HG02610 (cell line): ENCODE data around the gene C1QTNF1.
A peak's percentile ranks its signal among the peaks of the same experiment; 100 is the strongest.

ENCODE experiments used
- ATAC-seq: cut with Tn5 transposase; IDR thresholded peaks from one replicate; pipeline ENCODE4 v1.9.1; 2021; ENCODE audit warnings: mild to moderate bottlenecking, moderate library complexity; ENCODE audit not compliant: unreplicated experiment

The C1QTNF1 gene

DNA sequence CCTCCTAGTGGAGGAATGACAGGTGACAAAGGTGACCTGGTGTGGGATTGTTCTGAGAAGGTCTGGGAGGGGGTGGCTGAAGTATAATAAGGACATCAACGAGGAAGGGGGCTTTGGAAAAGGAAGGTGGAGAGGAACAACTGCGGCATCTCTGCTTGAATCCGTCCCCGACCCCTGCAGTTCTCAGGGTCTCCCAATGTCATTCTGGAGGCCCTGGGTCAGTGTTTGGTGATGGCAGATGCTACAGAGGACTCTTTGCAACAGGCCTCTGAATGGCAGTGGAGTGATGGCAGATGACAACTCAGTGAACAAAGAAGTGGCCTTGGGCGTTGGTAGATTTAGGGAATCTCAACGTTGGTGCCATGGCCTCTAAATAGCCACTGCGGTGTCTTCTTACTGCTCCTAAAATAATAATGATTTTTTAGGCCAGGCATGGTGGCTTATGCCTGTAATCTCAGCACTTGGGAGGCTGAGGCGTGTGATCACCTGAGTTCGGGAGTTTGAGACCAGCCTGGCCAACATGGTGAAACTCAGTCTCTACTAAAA, 52.0 kb downstream of the C1QTNF1 start:
- ATAC-seq, result no peak

DNA sequence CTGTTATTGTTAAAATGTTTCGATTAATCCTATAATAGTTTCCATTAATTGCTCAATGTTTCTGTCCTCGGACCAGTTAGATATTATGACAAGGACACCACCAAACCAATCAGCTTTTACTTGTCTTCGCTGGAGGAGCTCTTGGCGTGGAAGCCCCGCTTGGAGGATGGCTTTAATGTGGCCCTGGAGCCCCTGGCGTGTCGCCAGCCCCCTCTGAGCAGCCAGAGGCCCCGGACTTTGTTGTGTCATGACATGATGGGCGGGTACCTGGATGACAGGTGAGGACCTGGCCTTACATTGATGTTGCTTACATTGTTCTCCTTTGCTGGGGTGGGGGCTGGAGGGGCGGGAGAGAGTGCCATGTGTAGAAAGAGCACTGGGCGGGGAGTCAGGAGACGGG, 53.6 kb downstream of the C1QTNF1 start:
- no peak for ATAC-seq

DNA sequence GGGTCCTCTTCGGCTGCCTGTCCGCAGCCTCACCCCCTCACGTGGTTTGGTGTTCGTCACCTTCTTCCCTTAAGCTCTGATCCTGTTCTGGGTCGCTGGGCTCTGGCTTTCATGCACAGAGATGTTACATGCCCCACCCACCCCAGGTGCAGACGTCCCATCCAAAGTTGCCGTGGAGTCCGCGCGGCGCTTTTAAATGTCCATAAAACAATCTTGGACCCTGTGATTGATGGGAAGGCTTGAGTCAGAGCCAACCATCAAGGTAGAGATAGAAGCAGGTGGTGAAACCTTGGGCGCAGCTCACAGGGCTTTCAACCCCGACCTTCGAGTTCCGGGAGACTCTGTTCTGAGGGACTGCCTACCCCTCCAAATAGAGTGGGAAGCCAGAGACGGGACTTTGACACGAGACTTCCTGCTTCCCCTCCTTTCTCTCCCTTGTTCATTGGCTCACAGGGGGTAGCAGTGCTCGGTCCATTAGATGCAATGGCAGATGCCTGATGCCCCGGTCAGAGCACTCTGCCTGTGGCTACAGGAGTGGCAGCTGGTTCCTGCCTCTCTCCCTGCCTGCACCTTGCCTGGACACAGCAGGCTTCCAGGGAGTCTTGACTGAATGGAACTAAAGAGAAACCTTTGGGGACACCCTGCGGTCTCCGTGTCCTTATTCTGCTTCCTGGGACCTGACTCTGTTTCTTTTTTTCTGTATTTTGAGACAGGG, 54.7 kb downstream of the C1QTNF1 start:
- no peak for ATAC-seq

DNA sequence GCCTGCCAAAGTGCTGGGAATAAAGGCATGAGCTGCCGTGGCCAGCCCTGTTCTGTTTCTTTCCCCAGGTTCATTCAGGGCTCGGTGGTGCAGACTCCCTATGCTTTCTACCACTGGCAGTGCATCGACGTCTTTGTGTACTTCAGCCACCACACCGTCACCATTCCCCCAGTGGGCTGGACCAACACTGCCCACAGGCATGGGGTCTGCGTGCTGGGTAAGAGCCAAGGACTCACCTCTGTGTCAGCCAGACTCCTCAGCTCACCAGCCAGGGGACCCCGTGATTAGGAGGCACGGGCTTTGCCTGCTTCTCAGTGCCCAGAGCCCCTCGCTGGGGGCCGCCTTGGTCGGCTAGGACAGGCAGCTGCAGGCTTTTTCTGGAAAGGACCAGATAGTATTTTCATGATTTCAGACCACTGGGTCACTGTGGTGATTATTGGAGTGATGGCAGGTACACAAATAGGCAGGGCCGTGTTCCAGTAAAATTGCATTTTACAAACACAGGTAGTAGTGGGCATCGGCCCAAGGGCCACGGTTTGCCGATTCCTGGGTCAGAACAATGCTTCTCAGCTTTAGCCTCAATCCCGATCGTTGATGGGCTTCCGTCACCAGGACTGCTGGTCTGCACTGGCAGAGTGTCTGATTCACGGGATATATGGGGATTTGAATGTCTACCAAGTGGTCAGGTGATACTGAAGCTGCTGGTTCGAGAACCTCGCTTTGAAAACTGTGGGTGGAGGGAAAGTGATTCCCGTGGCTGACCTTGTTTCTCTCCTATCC, 55.6 kb downstream of the C1QTNF1 start:
- no peak for ATAC-seq

DNA sequence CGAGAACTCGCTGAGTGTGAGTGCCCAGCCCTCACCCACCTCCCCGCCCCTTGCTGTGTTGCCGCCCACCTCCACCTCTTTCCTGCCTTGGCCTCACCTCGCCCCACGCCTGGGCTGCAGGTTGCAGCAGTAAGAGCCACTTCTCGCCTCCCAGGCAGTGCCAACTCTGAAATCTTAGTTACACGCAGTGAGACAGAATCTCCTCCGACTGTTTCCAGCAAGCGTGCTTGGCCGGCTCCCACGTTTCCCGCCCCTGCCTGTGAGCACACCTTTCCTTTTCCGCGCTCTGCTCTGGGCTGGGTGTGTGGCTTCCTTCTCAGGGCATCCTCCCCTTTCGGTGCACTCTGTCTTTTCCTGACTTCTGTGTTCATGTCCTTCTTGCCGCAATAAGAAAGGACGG, 56.4 kb downstream of the C1QTNF1 start:
- ATAC-seq, result no peak

DNA sequence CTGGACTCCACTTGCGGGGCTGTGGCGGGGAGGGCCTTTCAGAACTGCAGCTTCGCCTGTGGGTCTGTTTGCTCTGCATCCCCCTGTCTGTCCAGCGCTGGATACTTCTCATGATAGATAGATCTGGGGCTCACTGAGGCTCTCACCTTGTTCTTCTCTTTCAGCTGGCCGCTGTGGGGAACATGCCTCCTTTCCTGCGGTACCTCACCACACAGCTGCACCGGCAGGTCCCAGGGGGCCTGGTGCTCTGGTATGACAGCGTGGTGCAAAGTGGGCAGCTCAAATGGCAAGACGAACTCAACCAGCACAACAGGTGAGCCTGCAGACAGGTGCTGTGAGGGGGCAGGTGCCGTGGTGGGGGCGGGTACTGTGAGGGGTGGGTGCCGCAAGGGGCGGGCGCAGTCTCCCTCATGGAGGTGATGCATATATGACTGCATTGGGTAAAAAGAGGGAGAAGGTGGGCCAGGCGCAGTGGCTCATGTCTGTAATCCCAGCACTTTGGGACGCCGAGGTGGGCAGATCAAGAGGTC, 56.9 kb downstream of the C1QTNF1 start:
- no peak for ATAC-seq

DNA sequence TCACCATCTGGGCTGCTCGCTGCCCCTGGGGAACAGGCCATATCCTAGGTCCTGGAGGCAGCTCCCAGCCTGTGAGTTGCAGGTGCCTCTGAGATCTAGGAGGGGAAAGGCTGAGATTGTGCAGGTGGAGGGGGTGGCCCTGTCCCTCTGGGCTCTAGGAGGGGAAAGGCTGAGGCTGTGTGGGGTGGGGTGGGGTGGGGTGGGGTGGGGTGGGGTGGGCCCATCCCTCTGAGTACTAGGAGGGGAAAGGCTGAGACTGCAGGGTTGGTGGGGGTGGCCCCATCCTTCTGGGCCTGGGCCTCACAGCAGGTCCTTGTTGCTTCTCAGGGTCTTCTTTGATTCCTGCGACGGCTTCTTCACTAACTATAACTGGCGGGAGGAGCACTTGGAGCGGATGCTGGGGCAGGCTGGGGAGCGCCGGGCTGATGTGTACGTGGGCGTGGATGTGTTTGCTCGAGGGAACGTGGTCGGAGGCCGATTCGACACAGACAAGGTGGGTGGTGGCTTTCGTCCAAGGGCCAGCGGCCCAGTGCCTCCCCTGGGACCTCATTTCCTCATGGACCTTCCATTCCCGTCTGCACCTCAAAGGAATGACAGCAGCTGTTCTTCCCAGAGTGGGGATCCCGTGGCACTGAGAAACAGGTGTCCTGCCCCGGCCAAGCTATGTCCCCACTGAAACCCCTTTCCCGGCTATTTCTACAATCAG, 57.8 kb downstream of the C1QTNF1 start:
- ATAC-seq, result no peak

DNA sequence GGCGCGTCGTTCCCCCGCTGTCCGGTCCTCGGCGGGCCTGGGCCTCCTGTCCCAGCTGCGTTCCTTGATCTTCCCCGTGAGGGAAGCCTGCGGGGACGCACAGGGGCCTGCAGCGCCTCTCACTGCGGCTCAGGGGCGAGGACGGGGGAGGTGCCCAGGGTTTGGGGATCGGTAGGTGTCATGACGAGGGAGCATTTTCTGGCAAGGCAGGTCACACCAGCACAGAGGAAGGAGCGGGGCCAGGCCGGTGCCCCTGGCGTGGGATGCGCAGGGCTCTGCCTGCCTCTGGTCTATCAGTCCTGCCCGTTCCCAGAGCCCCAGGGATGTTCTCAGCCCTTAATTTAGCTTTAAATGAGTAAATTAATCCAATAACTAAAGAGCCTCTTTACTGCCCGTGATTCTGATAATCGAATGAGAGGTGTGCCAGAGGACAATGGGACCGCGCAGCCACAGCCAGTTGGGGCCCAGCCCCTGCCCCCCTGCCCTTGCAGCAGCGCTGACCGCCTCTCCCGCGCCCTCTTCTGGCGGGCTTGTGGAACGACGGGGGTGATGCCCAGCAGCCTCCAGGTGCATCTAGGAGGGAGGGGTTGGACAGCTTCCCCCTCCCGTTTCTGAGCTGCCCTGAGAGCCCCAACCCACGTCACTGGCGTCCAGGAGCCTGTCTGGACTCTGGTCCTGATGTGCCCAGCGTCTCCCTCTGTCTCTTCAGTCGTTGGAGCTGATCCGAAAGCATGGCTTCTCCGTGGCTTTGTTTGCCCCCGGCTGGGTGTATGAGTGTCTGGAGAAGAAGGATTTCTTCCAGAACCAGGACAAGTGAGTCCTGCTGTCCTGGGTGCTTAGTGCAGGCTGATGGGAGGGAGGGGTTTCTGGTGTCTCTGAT, 58.6 kb downstream of the C1QTNF1 start:
- no peak for ATAC-seq

DNA sequence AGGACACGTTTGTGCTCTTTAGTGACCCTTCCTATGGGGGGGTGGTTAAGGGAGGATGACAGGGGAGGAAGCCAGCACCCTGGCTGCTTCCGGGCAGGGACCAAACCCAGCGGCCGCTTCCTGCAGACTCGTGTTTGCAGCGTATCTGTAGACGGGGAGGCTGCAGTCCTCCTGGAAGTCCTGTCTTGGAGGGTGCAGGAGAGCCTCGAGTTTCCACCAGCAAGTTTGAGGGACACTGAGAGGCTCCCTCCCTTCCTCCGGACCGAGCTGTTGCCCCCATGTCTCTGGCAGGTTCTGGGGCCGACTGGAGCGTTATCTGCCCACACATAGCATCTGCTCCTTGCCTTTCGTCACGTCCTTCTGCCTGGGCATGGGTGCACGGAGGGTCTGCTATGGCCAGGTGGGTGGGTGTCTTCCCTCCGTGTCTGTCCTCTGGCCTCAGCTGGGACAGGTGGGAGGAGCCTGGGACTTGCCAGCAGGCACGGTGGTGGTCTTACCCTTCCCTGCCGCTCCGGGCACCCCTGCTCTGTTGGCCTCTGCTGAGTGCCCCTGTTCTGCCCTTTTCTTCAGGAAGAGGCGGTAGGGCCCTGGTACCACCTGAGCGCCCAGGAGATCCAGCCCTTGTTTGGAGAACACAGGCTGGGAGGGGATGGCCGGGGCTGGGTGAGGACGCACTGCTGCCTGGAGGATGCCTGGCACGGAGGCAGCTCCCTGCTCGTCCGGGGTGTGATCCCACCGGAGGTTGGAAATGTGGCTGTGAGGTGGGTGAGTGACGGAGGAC, 59.4 kb downstream of the C1QTNF1 start:
- no peak for ATAC-seq

DNA sequence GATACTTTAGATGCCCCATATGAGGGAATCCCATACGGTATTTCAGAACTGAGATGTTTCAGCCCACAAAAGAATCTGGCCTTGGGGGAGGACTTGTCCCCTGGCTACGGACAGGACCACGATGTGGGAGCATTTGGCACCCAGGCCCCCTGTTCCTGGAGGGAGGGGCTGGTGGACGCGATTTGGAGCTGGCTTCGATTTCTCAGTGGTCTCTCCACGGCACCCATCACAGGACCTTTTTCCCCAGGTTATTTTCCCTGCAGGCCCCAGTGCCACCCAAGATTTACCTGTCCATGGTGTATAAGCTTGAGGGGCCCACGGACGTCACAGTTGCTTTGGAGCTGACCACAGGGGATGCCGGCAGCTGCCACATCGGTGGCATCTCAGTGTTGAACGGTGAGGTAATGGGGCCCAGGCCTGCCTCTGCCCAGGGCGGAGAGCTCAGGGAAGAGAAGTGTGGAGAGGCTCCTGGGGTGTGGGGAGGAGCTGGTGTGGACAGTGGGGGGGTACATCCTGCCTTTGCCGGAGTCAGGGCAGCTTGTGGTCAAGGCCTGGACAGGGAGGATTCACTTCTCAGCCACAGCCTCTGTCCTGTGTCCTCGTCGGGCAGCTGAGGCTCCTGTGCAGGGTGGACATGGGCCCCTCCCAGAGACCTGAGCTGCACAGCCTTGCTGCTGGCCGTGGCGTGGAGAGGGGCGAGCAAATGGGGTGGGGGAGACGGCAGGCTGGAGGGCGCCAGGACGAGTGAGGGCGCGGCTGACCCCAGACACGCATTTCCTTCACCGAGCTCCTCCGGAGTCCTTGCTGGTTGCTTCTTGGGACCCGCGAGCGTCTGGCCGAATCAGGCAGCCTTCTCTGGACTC, 60.6 kb downstream of the C1QTNF1 start:
- ATAC-seq, result no peak

DNA sequence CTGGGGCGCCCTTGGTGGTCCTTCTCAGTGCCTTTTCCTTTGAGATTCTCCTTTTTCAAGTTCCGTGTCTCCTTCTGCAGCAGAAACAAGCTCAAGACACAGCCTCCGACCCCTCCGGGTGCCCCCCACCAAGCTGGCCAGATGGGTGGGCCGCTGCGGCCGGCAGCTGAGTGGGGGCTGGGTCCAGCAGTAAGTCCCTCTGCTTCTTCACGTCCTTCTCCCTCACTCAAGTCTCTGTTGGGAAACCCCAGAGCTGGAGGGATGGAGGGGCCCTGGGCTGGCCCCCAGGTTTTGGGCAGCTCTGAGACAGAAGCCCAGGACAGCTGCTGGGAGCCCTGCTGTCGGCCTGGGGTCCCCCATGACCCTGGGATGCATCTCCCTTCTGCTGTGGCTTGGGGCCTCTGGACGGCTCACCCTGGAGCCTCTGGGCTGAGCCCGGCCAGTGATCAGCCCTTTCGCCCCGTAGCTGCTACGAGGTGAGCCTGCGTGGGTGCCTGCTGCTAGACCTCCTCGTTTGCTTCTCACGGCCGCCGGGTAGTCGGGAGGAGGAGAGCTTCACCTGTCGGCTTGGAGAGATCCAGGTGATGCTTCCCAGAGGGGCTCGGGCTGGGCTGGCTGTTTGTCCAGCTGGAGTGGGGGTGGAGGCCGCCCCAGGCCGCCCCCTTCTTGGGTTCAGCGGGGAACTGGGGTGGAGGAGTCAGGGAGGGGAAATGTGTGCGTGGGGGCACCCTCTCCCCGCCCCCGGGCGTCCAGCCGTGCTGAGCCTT, 61.4 kb downstream of the C1QTNF1 start:
- no peak for ATAC-seq

DNA sequence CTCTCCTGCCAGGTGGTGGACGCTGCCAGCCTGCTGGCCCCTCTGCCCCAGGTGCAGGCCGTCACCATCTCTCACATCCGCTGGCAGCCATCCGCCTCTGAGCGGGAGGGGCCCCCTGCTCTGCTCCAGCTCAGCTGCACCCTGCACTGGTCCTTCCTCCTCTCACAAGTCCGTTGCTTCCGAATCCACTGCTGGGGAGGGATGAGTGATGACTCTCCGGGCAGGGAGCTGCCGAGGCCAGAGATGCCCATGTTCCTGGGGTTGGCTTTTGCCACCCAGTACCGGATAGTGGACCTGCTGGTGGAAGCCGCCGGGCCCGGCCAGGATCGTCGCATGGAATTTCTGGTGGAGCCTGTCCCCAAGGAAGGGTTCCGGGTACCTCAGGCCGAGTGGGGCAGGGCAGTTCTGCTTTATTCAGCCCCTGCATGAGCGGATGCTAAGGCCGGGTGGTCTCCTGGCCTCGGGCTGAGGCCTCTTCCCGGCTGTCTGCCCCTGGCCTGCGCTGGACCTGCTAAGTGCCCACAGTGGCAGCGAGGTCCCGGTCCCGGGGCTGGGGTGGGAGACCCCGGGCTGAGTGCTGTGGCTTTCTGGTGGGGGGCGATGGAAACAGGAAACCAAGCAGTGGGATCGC, 62.1 kb downstream of the C1QTNF1 start:
- ATAC-seq, result no peak

DNA sequence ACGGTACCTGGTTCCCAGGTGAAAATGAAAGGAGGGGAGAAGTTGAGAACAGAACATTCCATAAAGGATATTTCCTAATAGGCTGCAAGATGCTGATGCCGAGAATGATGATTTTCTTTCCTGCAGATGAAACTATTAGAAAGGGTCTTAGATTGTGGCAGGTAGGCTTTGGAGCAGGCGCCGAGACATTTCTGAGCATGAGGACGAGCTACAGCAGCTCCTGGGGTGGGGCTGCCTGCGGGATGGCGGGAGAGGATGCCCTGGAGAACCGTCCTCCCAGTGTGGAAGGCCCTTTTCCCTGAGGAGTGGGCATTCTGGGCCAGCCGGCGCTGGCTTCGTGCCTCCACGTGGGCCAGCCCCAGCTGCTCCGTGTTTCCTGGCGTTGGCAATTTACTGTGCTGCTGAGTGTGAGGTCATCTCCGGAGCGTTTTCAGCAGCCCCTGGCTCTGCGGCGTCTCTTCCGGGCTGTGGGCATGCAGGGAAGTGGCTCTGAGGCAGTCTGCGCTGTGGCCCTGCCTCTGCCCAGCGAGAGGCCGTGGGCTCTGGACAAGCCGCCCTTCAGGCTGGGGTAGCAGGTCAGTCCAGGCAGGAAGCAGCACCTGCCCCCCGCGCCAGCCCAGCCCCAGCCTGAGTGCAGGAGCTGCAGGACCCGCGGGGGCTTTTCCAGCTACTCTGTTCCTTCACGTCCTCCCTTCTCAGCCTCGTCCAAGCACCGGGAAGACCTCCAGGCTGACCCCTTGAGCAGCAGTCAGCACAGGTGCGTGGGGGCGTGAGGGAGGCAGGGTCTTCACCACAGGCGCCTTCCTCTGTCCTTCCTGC, 62.8 kb downstream of the C1QTNF1 start:
- no peak for ATAC-seq

DNA sequence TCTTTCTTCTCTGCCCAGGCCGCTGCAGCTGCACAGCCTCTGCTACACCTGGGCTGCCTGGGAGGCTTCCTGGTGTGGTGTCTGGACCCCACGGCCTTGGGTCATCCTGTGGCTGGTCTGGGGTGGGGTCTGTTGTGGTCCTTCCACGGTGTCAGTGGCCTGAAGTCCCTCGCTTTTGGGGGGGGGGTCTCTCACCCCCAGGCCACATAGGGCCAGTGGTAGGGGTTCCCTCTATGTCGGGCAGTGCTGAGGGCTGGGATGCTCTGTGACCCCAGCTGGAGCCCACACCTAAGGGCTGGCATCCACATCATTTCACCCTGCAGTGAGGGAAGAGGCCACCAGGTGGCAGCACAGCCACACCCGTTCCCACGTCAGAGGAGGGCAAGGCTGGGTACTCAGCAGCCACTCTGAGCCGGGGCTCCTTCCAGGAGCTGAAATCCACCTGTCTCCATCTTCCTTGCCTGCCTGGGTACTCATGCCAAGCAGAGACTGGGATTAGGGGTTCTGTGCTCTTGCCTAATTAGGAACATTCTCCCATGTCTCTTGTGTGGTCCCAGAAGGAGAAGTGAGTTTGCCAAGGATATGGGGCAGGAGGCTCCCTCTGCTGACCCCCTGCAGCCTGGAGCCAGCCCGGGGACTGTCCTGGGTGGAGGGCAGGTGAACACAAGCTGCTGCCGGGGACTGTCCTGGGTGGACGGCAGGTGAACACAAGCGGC, 63.6 kb downstream of the C1QTNF1 start:
- peak; percentile 45 for ATAC-seq

DNA sequence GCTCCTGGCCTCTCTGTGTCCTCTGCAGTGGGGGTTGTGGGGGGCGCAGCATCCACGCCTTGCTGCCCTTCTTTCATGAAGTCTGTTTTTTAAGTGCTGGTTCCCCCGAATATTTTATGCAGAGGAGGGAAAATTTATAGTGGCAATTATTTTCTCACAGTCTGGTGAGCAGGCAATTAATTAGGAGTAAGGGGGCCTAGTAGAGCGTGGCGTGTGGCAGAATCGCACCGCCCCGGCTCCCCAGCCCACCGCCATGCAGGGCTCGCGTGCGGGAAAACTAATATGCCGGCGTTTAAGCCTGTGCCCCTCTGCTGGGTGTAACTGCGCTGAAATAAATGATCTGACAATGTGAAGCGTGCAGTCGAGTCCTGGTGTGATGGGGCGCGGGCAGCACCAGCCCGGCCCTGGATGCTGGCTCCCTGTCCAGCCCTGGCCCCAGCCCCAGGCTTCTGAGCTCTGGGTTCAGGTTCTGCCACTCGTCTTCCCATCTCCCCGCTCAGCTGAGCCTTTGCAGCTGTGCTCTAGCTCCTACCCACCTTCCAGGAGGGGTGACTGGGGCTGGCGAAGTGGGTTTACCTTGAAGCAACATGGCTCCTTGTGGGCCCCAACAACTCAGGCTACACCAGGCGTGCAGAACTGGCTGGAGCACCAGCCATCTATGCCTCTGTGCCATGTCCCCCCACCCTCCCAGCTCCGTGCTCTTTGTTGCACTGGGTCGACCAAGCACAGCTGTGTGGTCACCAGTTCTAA, 64.5 kb downstream of the C1QTNF1 start:
- ATAC-seq, result no peak
